Endothelial cell of umbilical vein (primary cell): ENCODE data around the gene LYRM4.

ENCODE experiments used
- EZH2 ChIP-seq: IDR thresholded peaks from 2 replicates; pipeline ENCODE4 v1.6.1; 2012; ENCODE audit warnings: borderline replicate concordance, low read depth, mild to moderate bottlenecking, moderate library complexity, low read length, inconsistent platforms; ENCODE audit not compliant: severe bottlenecking
- MAX ChIP-seq: IDR thresholded peaks from 2 replicates; pipeline ENCODE4 v1.6.1; 2011; ENCODE audit not compliant: insufficient read depth, insufficient read length
- POLR2A ChIP-seq: IDR thresholded peaks from 2 replicates; pipeline ENCODE4 v1.6.1; 2012; ENCODE audit warnings: low read depth, mild to moderate bottlenecking, control low read depth, low read length
- TF ChIP-seq, protein P1 (sequence below), 2 donors: IDR thresholded peaks; 1 replicate in 1 of 2; 2 replicates in 1 of 2; pipeline ENCODE4 v1.5.1; 2011; ENCODE audit warnings: low read length in 2 of 2, mild to moderate bottlenecking in 2 of 2, moderate library complexity in 2 of 2, control low read depth in 1 of 2, inconsistent platforms in 1 of 2, low read depth in 1 of 2; ENCODE audit not compliant: insufficient read depth in 1 of 2; ENCODE audit errors: extremely low read depth in 1 of 2

DNA sequence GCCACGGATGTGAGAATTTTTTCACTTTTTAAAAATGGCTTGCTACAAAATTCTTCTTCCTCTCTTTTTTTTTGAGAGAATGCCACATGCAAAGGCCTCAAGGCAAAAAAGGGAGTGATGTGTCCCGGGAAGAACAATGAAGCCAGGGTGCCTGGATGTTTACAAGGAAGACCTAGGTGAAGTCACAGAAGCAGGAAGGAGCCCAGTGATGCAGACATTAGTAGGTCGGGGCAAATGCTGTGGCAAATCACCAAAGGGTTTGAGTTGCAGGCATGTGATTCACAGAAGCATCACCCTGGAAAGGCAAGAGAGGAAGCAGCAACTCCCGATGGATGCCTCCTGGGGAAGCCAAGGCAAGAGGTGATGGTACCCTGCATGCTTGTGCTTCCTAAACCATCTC, 47.3 kb upstream of the LYRM4 start:
- TF ChIP-seq EZH2, result no peak
- no peak for TF ChIP-seq POLR2A
- TF ChIP-seq, protein P1, sequence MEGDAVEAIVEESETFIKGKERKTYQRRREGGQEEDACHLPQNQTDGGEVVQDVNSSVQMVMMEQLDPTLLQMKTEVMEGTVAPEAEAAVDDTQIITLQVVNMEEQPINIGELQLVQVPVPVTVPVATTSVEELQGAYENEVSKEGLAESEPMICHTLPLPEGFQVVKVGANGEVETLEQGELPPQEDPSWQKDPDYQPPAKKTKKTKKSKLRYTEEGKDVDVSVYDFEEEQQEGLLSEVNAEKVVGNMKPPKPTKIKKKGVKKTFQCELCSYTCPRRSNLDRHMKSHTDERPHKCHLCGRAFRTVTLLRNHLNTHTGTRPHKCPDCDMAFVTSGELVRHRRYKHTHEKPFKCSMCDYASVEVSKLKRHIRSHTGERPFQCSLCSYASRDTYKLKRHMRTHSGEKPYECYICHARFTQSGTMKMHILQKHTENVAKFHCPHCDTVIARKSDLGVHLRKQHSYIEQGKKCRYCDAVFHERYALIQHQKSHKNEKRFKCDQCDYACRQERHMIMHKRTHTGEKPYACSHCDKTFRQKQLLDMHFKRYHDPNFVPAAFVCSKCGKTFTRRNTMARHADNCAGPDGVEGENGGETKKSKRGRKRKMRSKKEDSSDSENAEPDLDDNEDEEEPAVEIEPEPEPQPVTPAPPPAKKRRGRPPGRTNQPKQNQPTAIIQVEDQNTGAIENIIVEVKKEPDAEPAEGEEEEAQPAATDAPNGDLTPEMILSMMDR (IDR thresholded peaks at IDR 0.05; ENCODE audit: extremely low read depth in 1 of 2, insufficient read depth in 1 of 2, low read depth in 1 of 2, low read length in 2 of 2), result no peak
- TF ChIP-seq MAX, result no peak
